ENCODE measurements around the gene MRPL53. TPM values are rescaled to one million over a fixed set of nuclear protein-coding genes. Genes with fewer than 3 reads are reported as not detected.

The MRPL53 gene
- total RNA-seq, 1 experiment from 2014 or later = 52.1 TPM

DNA sequence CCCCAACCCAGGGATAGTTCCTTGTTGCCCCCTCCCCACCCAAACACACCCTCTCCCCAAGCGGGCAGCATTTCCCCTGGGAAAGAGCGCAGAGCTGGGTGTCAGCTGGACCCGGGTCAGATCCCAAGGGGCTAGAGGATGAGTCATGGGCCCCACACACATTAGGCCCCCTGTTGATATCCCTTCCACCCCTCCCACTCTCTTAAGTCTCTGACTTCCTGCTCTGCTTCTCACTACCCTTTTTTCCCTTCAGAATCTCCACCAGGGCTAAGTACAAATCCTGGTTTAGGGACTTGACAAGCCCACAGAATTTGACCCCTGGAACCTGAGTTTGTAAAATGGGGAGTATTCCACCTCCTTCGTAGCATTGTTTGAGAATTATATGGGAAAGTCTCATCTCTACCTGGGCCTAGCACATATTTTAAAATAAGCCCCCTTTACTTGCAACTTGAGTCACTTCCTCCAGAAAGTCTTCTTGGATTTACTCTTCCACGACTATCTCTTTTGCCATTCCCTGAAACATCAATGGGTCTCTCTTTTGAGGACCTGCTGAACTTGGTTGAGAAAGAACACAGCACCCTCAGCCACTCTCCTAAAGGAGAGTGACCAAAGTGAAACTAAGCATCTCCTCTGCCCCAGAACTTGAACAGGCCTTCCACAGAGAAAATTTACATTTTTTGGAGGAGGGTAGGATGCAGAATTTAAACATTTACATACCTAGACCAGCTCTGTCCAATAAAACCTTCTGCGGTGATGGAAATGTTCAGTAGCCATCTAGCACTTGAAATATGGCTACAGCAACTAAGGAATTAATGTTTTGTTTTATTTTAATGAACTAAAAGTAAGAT lies 35.4 kb downstream of the MRPL53 start:
- Mint-ChIP-seq H3K4me1 (peaks cover 30% of the 10 kb centered on the region), H3K9me3 (no peaks in the 10 kb centered on the region), H3K4me3 (peak overlapping the region; percentile 1), H3K27me3 (ENCODE audit: low read depth) (no peaks in the 10 kb centered on the region; the same call in 1 of the 2 replicates), H3K27ac (peak overlapping the region; percentile 66), H3K36me3 (peaks cover 21% of the 10 kb centered on the region)
- ATAC-seq (no peak), DNase-seq (ENCODE audit: low spot score) (no peak)
- POLR2A ChIA-PET = no interaction called here
- CTCF ChIA-PET = interaction anchor here (0.9 kb wide), 1 partner anchor 103 kb away, joined by 4 read pairs; no protein-coding TSS in a partner anchor
- TF ChIP-seq NFYB (CRISPR knock-in tag; conservative IDR thresholded peaks at IDR 0.05; ENCODE audit: low read depth) = no peak
- TF ChIP-seq, protein P1, sequence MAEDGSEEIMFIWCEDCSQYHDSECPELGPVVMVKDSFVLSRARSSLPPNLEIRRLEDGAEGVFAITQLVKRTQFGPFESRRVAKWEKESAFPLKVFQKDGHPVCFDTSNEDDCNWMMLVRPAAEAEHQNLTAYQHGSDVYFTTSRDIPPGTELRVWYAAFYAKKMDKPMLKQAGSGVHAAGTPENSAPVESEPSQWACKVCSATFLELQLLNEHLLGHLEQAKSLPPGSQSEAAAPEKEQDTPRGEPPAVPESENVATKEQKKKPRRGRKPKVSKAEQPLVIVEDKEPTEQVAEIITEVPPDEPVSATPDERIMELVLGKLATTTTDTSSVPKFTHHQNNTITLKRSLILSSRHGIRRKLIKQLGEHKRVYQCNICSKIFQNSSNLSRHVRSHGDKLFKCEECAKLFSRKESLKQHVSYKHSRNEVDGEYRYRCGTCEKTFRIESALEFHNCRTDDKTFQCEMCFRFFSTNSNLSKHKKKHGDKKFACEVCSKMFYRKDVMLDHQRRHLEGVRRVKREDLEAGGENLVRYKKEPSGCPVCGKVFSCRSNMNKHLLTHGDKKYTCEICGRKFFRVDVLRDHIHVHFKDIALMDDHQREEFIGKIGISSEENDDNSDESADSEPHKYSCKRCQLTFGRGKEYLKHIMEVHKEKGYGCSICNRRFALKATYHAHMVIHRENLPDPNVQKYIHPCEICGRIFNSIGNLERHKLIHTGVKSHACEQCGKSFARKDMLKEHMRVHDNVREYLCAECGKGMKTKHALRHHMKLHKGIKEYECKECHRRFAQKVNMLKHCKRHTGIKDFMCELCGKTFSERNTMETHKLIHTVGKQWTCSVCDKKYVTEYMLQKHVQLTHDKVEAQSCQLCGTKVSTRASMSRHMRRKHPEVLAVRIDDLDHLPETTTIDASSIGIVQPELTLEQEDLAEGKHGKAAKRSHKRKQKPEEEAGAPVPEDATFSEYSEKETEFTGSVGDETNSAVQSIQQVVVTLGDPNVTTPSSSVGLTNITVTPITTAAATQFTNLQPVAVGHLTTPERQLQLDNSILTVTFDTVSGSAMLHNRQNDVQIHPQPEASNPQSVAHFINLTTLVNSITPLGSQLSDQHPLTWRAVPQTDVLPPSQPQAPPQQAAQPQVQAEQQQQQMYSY (CRISPR knock-in tag; IDR thresholded peaks at IDR 0.05) = peak; percentile 69

DNA sequence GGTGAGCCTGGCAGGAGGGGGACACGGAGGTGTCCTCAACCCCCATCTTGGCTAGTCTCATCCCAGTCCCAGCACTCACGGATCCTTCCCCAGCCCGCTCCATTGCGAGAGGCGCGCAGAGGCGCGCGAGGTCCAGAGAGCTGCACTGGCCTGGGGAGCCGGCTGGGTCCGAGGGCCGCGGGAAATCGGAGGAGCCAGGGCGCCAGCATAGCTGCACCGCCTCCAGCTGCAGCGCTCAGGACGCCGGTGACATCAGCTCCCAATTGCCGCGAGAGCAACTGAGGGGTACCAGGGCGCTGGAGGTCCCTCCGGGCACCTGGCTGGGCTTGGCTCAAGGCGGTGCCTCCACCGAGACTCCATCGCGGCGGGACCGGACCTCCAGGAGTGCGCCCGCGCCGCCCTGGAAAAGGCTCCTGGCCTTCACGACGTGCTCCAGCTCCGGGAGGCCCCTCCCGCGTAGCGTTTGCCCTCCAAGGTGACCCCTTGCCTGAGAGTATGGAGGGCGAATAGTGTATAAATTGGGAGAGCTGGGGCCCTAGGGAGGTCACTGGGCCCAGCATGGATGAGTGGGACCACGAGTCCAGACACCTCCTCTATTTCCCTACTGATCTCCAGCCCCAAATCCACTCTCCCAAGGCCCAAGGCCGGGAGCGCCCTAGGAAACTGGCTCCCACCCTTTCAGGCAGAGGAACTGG lies 36.2 kb downstream of the MRPL53 start:
- Mint-ChIP-seq H3K27ac (no peak overlapping the region; the same call in 1 of the 2 replicates), H3K27me3 (ENCODE audit: low read depth) (no peaks in the 10 kb centered on the region; the same call in 1 of the 2 replicates), H3K4me3 (no peak overlapping the region), H3K4me1 (peaks cover 30% of the 10 kb centered on the region), H3K36me3 (peaks cover 29% of the 10 kb centered on the region), H3K9me3 (no peaks in the 10 kb centered on the region)
- ATAC-seq = no peak
- TF ChIP-seq, protein P2, sequence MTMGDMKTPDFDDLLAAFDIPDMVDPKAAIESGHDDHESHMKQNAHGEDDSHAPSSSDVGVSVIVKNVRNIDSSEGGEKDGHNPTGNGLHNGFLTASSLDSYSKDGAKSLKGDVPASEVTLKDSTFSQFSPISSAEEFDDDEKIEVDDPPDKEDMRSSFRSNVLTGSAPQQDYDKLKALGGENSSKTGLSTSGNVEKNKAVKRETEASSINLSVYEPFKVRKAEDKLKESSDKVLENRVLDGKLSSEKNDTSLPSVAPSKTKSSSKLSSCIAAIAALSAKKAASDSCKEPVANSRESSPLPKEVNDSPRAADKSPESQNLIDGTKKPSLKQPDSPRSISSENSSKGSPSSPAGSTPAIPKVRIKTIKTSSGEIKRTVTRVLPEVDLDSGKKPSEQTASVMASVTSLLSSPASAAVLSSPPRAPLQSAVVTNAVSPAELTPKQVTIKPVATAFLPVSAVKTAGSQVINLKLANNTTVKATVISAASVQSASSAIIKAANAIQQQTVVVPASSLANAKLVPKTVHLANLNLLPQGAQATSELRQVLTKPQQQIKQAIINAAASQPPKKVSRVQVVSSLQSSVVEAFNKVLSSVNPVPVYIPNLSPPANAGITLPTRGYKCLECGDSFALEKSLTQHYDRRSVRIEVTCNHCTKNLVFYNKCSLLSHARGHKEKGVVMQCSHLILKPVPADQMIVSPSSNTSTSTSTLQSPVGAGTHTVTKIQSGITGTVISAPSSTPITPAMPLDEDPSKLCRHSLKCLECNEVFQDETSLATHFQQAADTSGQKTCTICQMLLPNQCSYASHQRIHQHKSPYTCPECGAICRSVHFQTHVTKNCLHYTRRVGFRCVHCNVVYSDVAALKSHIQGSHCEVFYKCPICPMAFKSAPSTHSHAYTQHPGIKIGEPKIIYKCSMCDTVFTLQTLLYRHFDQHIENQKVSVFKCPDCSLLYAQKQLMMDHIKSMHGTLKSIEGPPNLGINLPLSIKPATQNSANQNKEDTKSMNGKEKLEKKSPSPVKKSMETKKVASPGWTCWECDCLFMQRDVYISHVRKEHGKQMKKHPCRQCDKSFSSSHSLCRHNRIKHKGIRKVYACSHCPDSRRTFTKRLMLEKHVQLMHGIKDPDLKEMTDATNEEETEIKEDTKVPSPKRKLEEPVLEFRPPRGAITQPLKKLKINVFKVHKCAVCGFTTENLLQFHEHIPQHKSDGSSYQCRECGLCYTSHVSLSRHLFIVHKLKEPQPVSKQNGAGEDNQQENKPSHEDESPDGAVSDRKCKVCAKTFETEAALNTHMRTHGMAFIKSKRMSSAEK (CRISPR knock-in tag; IDR thresholded peaks at IDR 0.05; ENCODE audit: borderline replicate concordance) = no peak
- TF ChIP-seq, protein P3, sequence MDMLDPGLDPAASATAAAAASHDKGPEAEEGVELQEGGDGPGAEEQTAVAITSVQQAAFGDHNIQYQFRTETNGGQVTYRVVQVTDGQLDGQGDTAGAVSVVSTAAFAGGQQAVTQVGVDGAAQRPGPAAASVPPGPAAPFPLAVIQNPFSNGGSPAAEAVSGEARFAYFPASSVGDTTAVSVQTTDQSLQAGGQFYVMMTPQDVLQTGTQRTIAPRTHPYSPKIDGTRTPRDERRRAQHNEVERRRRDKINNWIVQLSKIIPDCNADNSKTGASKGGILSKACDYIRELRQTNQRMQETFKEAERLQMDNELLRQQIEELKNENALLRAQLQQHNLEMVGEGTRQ (CRISPR knock-in tag; IDR thresholded peaks at IDR 0.05) = no peak
- no peak for TF ChIP-seq KAT7 (CRISPR knock-in tag; IDR thresholded peaks at IDR 0.05; ENCODE audit: borderline replicate concordance)
- CTCF ChIA-PET = interaction anchor here (0.8 to 0.9 kb wide), 2 partner anchors 35 to 102 kb away, joined by 3 to 4 read pairs; no protein-coding TSS in a partner anchor
- no peak for DNase-seq (ENCODE audit: low spot score)
- POLR2A ChIA-PET = no interaction called here

DNA sequence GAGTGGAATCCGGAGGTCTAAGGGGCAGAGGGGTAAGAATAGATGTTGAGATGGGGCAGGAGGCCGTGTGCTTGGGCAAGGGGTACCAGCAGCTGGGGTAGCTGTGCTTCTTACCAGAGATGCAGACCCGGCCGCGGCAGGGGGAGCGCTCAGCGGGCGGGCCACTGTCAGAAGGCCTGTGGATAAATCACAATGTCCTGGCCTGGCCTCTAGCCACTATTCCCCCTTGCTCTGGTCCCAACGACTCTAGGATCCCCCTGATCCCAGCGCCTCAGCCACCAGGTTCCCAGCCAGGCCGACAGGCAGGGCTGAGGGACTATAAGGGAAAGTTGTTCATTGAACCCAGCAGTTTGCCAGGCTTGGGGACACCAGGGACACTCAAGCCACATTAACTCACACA lies 42.0 kb downstream of the MRPL53 start:
- ChIA-PET POLR2A (no interaction called here), CTCF (no interaction called here)
- DNase-seq (ENCODE audit: low spot score) (no peak), ATAC-seq (no peak)
- TF ChIP-seq, protein P4, sequence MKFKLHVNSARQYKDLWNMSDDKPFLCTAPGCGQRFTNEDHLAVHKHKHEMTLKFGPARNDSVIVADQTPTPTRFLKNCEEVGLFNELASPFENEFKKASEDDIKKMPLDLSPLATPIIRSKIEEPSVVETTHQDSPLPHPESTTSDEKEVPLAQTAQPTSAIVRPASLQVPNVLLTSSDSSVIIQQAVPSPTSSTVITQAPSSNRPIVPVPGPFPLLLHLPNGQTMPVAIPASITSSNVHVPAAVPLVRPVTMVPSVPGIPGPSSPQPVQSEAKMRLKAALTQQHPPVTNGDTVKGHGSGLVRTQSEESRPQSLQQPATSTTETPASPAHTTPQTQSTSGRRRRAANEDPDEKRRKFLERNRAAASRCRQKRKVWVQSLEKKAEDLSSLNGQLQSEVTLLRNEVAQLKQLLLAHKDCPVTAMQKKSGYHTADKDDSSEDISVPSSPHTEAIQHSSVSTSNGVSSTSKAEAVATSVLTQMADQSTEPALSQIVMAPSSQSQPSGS (CRISPR knock-in tag; IDR thresholded peaks at IDR 0.05; ENCODE audit: borderline replicate concordance, low read depth) = no peak
- TF ChIP-seq, protein P2 (CRISPR knock-in tag; IDR thresholded peaks at IDR 0.05; ENCODE audit: borderline replicate concordance) = no peak
- H3K27me3 Mint-ChIP-seq (ENCODE audit: low read depth) = no peaks in the 10 kb centered on the region
- no peaks in the 10 kb centered on the region for H3K9me3 Mint-ChIP-seq
- no peak overlapping the region for H3K4me3 Mint-ChIP-seq
- no peak overlapping the region for H3K27ac Mint-ChIP-seq
- H3K4me1 Mint-ChIP-seq = no peaks in the 10 kb centered on the region
- peaks cover 69% of the 10 kb centered on the region for H3K36me3 Mint-ChIP-seq

Measured in WTC11 (cell line).